ENCODE data around the gene PMEPA1.
"Not testable (repeated sequence)": the region's sequence is repeated elsewhere in the genome, so short reads cannot be mapped to it uniquely, and the experiment has no call there.

Gene PMEPA1

GRCh38 chr20:57649617-57650015 is 60.2 kb downstream of the PMEPA1 start:
- no peak for DNase-seq

GRCh38 chr20:57648878-57649616 is 60.8 kb downstream of the PMEPA1 start:
- DNase-seq = no peak

- no peak for DNase-seq
Observed at GRCh38 chr20:57647933-57648785, 61.7 kb downstream of the PMEPA1 start.

GRCh38 chr20:57647006-57647932 is 62.5 kb downstream of the PMEPA1 start:
- no peak for DNase-seq

- DNase-seq = no peak
Observed at GRCh38 chr20:57638895-57639236, 70.9 kb downstream of the PMEPA1 start.

- no peak for DNase-seq
Observed at GRCh38 chr20:57638173-57638894, 71.5 kb downstream of the PMEPA1 start.

GRCh38 chr20:57633945-57634491 is 75.8 kb downstream of the PMEPA1 start:
- DNase-seq = no peak

- DNase-seq = no peak
Observed at GRCh38 chr20:57632286-57632685, 77.5 kb downstream of the PMEPA1 start.

- DNase-seq = no peak
Observed at GRCh38 chr20:57630061-57630460, 79.8 kb downstream of the PMEPA1 start.

- not testable (repeated sequence) for DNase-seq
Observed at GRCh38 chr20:57629491-57629901, 80.3 kb downstream of the PMEPA1 start.

GRCh38 chr20:57628962-57629308 is 80.9 kb downstream of the PMEPA1 start:
- not testable (repeated sequence) for DNase-seq

GRCh38 chr20:57628047-57628961 is 81.5 kb downstream of the PMEPA1 start:
- DNase-seq = peak; percentile 70

GRCh38 chr20:57627339-57627738 is 82.5 kb downstream of the PMEPA1 start:
- no peak for DNase-seq

GRCh38 chr20:57625978-57626377 is 83.8 kb downstream of the PMEPA1 start:
- no peak for DNase-seq

GRCh38 chr20:57625181-57625958 is 84.4 kb downstream of the PMEPA1 start:
- no peak for DNase-seq

- DNase-seq = no peak
Observed at GRCh38 chr20:57624124-57624523, 85.7 kb downstream of the PMEPA1 start.

- DNase-seq = peak; percentile 84
Observed at GRCh38 chr20:57622579-57623381, 87.0 kb downstream of the PMEPA1 start.

- no peak for DNase-seq
Observed at GRCh38 chr20:57622201-57622570, 87.6 kb downstream of the PMEPA1 start.

- no peak for DNase-seq
Observed at GRCh38 chr20:57621421-57622200, 88.2 kb downstream of the PMEPA1 start.
